Neural cell (in vitro differentiated cells): ENCODE results near the gene MINDY4. TPM values are rescaled to one million over a fixed set of nuclear protein-coding genes. Genes with fewer than 3 reads are reported as not detected.

Experiments
- H2AFZ ChIP-seq: fragments of 200-600, 300-800 bp; sonication (generic), shearing (Covaris generic); 2 replicates; pipeline ENCODE4 v1.6.0; 2014; ENCODE audit warnings: low read depth, mild to moderate bottlenecking, antibody characterized with exemption, low read length, moderate library complexity
- H3F3A ChIP-seq: fragments of 200-600 bp; shearing (Covaris generic); 2 replicates; pipeline ENCODE4 v1.6.1; 2016; ENCODE audit warnings: mild to moderate bottlenecking, moderate library complexity, mixed read lengths, antibody characterized with exemption, low read length; ENCODE audit not compliant: insufficient read depth, poor library complexity, severe bottlenecking
- H3K27ac ChIP-seq: fragments of 200-600, 300-800 bp; sonication (generic), shearing (Covaris generic); 2 replicates; pipeline ENCODE4 v1.5.1; 2014; ENCODE audit warnings: mild to moderate bottlenecking, low read length, moderate library complexity
- H3K27me3 ChIP-seq: fragments of 300-800, 200-600 bp; sonication (generic), shearing (Covaris generic); 2 replicates; pipeline ENCODE4 v1.6.0; 2014; ENCODE audit warnings: mild to moderate bottlenecking, low read depth, low read length, moderate library complexity; ENCODE audit not compliant: insufficient read depth
- H3K36me3 ChIP-seq: fragments of 300-800, 200-600 bp; sonication (generic), shearing (Covaris generic); 2 replicates; pipeline ENCODE4 v1.5.1; 2014; ENCODE audit warnings: mild to moderate bottlenecking, antibody characterized with exemption, low read length, moderate library complexity; ENCODE audit not compliant: insufficient read depth
- H3K4me2 ChIP-seq: fragments of 300-800, 200-600 bp; sonication (generic), shearing (Covaris generic); 2 replicates; pipeline ENCODE4 v1.6.0; 2014; ENCODE audit warnings: mild to moderate bottlenecking, low read length
- H3K4me3 ChIP-seq: fragments of 300-800, 200-600 bp; sonication (generic), shearing (Covaris generic); 2 replicates; pipeline ENCODE4 v1.5.1; 2014; ENCODE audit warnings: mild to moderate bottlenecking, low read length, moderate library complexity
- H3K79me2 ChIP-seq: fragments of 200-600 bp; shearing (Covaris generic); replicated peaks from 2 replicates; pipeline ENCODE4 v1.6.0; 2014; ENCODE audit warnings: mild to moderate bottlenecking, low read length, moderate library complexity; ENCODE audit not compliant: insufficient read depth
- H3K9ac ChIP-seq: fragments of 300-800, 200-600 bp; sonication (generic), shearing (Covaris generic); 2 replicates; pipeline ENCODE4 v1.6.1; 2016; ENCODE audit warnings: mild to moderate bottlenecking, low read length, mixed read lengths
- H3K9me2 ChIP-seq: fragments of 200-600 bp; shearing (Covaris generic); 2 replicates; pipeline ENCODE4 v1.6.1; 2016; ENCODE audit warnings: mild to moderate bottlenecking, low read length, mixed read lengths; ENCODE audit not compliant: insufficient read depth
- H3K9me3 ChIP-seq: fragments of 200-600, 300-800 bp; sonication (generic), shearing (Covaris generic); 2 replicates; pipeline ENCODE4 v1.6.1; 2016; ENCODE audit warnings: mild to moderate bottlenecking, mixed run types, low read length, moderate library complexity, mixed read lengths
- H4K20me1 ChIP-seq: fragments of 200-600 bp; shearing (Covaris generic); 2 replicates; pipeline ENCODE4 v1.6.1; 2016; ENCODE audit warnings: mild to moderate bottlenecking, mixed run types; ENCODE audit not compliant: insufficient read depth
- CTCF ChIP-seq: fragments of 450-650 bp; IDR thresholded peaks from 2 replicates; pipeline ENCODE4 v1.5.1; 2014; ENCODE audit warnings: antibody characterized with exemption, mild to moderate bottlenecking, moderate library complexity; ENCODE audit not compliant: poor library complexity, severe bottlenecking
- EP300 ChIP-seq: fragments of 450-650 bp; conservative IDR thresholded peaks from 2 replicates; pipeline ENCODE4 v1.6.1; 2014; ENCODE audit warnings: antibody characterized with exemption, mild to moderate bottlenecking, moderate library complexity; ENCODE audit not compliant: poor library complexity, severe bottlenecking
- EZH2 ChIP-seq: fragments of 200-600, 300-800 bp; shearing (Covaris generic), sonication (generic); IDR thresholded peaks from 2 replicates; pipeline ENCODE4 v1.6.1; 2014; ENCODE audit warnings: antibody characterized with exemption, low read length, borderline replicate concordance, mild to moderate bottlenecking; ENCODE audit not compliant: insufficient read depth, poor library complexity, severe bottlenecking
- MXI1 ChIP-seq: fragments of 450-650 bp; conservative IDR thresholded peaks from 2 replicates; pipeline ENCODE4 v1.6.1; 2014; ENCODE audit warnings: antibody characterized with exemption, mild to moderate bottlenecking; ENCODE audit not compliant: poor library complexity, severe bottlenecking
- POLR2AphosphoS5 ChIP-seq: IDR thresholded peaks from 2 replicates; pipeline ENCODE4 v1.6.1; 2012
- RAD21 ChIP-seq: fragments of 450-650 bp; conservative IDR thresholded peaks from 2 replicates; pipeline ENCODE4 v1.6.1; 2014; ENCODE audit warnings: antibody characterized with exemption, mild to moderate bottlenecking, moderate library complexity
- REST ChIP-seq: IDR thresholded peaks from 2 replicates; pipeline ENCODE4 v1.6.1; 2012; ENCODE audit warnings: borderline replicate concordance
- SMC3 ChIP-seq: fragments of 450-650 bp; conservative IDR thresholded peaks from 2 replicates; pipeline ENCODE4 v1.6.1; 2014; ENCODE audit warnings: antibody characterized with exemption, mild to moderate bottlenecking, moderate library complexity; ENCODE audit not compliant: poor library complexity
- TAF1 ChIP-seq: IDR thresholded peaks from 2 replicates; pipeline ENCODE4 v1.6.1; 2012; ENCODE audit warnings: low read depth
- polyA plus RNA-seq: library from polyadenylated mRNA; depleted of rRNA; stranded (reverse); fragments of >200 nt; gene quantifications from 2 replicates; pipeline ENCODE4 v1.2.3, GENCODE V29; 2014

Gene MINDY4
- polyA plus RNA-seq, 1 donor from 2014 or later: 1.0 TPM

- Histone ChIP-seq H3K9me2 (no peaks in the 10 kb centered on the region), H3K9me3 (no peaks in the 10 kb centered on the region), H3K27ac (no peak overlapping the region), H3F3A (no peaks in the 10 kb centered on the region), H3K27me3 (no peaks in the 10 kb centered on the region), H4K20me1 (no peaks in the 10 kb centered on the region), H3K36me3 (no peaks in the 10 kb centered on the region), H3K9ac (no peak overlapping the region), H3K4me3 (no peak overlapping the region), H3K79me2 (no peaks in the 10 kb centered on the region), H2AFZ (no peak overlapping the region), H3K4me2 (no peak overlapping the region)
- no peak for TF ChIP-seq EZH2
- TF ChIP-seq REST: no peak
- TF ChIP-seq RAD21: no peak
- TF ChIP-seq MXI1: no peak
- no peak for TF ChIP-seq TAF1
- no peak for TF ChIP-seq CTCF
- no peak for TF ChIP-seq SMC3
Observed at GRCh38 chr7:30859202-30859939, 88.2 kb downstream of the MINDY4 start.

- Histone ChIP-seq H3K4me3 (no peak overlapping the region), H3K79me2 (no peaks in the 10 kb centered on the region), H3K9me3 (no peaks in the 10 kb centered on the region), H4K20me1 (no peaks in the 10 kb centered on the region), H3F3A (no peaks in the 10 kb centered on the region), H2AFZ (no peak overlapping the region), H3K9me2 (no peaks in the 10 kb centered on the region), H3K27ac (no peak overlapping the region), H3K4me2 (no peak overlapping the region), H3K36me3 (no peaks in the 10 kb centered on the region), H3K27me3 (no peaks in the 10 kb centered on the region), H3K9ac (no peak overlapping the region)
- TF ChIP-seq POLR2AphosphoS5: no peak
- TF ChIP-seq MXI1: no peak
- TF ChIP-seq CTCF: no peak
- no peak for TF ChIP-seq EP300
- no peak for TF ChIP-seq RAD21
- no peak for TF ChIP-seq SMC3
- no peak for TF ChIP-seq TAF1
- no peak for TF ChIP-seq EZH2
- TF ChIP-seq REST: no peak
Observed at GRCh38 chr7:30859940-30860496, 88.8 kb downstream of the MINDY4 start.
